Activated B cell treated with CpG ODN at 0.5 μM for 24 hours (primary cell): ENCODE measurements around the gene SEMA3F. TPM values are rescaled to one million over a fixed set of nuclear protein-coding genes. Genes with fewer than 3 reads are reported as not detected.

Source experiments
- ATAC-seq: fragments of 200-7000 bp; cut with Tn5 transposase; one replicate; pipeline ENCODE4 v1.10.0; 2021; ENCODE audit warnings: low read depth, mild to moderate bottlenecking, moderate library complexity
- CTCF ChIA-PET: fragments of 350-600 bp; sonication (Branson Sonifier 250); formaldehyde crosslinking; loops from one replicate; lab custom pipeline; 2021; ENCODE audit warnings: antibody characterized with exemption; lab: Charles Lee
- POLR2A ChIA-PET: fragments of 350-600 bp; sonication (Branson Sonifier 250); formaldehyde crosslinking; loops from one replicate; lab custom pipeline; 2021; ENCODE audit warnings: antibody characterized with exemption; lab: Charles Lee
- DNase-seq: peaks from one replicate; pipeline ENCODE4 v3.0.0; 2022
- H3K27ac Mint-ChIP-seq: one replicate; pipeline ENCODE4 v1.8.0; 2020; ENCODE audit warnings: mixed read lengths
- H3K27me3 Mint-ChIP-seq: one replicate; pipeline ENCODE4 v1.8.0; 2021; ENCODE audit warnings: mixed read lengths
- H3K36me3 Mint-ChIP-seq: one replicate; pipeline ENCODE4 v1.8.0; 2021; ENCODE audit warnings: low read depth, mixed read lengths
- H3K4me1 Mint-ChIP-seq: one replicate; pipeline ENCODE4 v1.8.0; 2021; ENCODE audit warnings: mixed read lengths
- H3K4me3 Mint-ChIP-seq: one replicate; pipeline ENCODE4 v1.8.0; 2020; ENCODE audit warnings: mild to moderate bottlenecking, mixed read lengths
- H3K9me3 Mint-ChIP-seq: one replicate; pipeline ENCODE4 v1.8.0; 2020; ENCODE audit warnings: mixed read lengths
- CTCF ChIP-seq: fragments of 200-600 bp; IDR thresholded peaks from one replicate; pipeline ENCODE4 v1.8.0; 2022; ENCODE audit warnings: antibody characterized with exemption, mild to moderate bottlenecking
- intact Hi-C: fragments of 100-400 bp; cut with micrococcal nuclease; formaldehyde crosslinking; loops from one replicate; pipeline ENCODE4 v1.15.1; 2024
- total RNA-seq: library from RNA; stranded (reverse); gene quantifications from 2 replicates; pipeline ENCODE4 v1.2.3, GENCODE V29; 2022

SEMA3F gene
- total RNA-seq = 0.34 TPM in 1 of 2 replicates, not detected in the other

GRCh38 chr3:50154840-50155490, at the start of gene SEMA3F:
Gene SEMA3F, plus strand, starts transcription at chr3:50155324. Its CDS starts 4,299 bp downstream, at chr3:50159623.
- DNase-seq = peak; percentile 63
- ATAC-seq = peak; percentile 92
- H3K27ac Mint-ChIP-seq = no peak within 1 kb of the TSS
- POLR2A ChIA-PET = no interaction called here
- CTCF ChIA-PET = no interaction called here
- peaks cover 34% of the 10 kb centered on the region for H3K27me3 Mint-ChIP-seq
- no peaks in the 10 kb centered on the region for H3K9me3 Mint-ChIP-seq
- H3K36me3 Mint-ChIP-seq = no peaks in the 10 kb centered on the region
- H3K4me3 Mint-ChIP-seq = peak within 1 kb of the TSS; percentile 79
- H3K4me1 Mint-ChIP-seq = peaks cover 13% of the 10 kb centered on the region
- no peak for TF ChIP-seq CTCF
- intact Hi-C loops = loop anchor here (1.0 to 2.0 kb wide), 4 partner anchors 34 to 299 kb away; partner anchors contain the start of gene TRAIP

GRCh38 chr3:50111757-50112156, 43.4 kb upstream of the SEMA3F start:
- peak; percentile 25 for ATAC-seq
- Mint-ChIP-seq H3K9me3 (no peaks in the 10 kb centered on the region), H3K4me3 (no peak overlapping the region), H3K27ac (no peak overlapping the region), H3K27me3 (no peaks in the 10 kb centered on the region), H3K4me1 (no peaks in the 10 kb centered on the region), H3K36me3 (peaks cover 92% of the 10 kb centered on the region)
- intact Hi-C loops = no loop called here
- ChIA-PET CTCF (no interaction called here), POLR2A (no interaction called here)
- no peak for DNase-seq
- TF ChIP-seq CTCF = no peak

GRCh38 chr3:50112462-50112861, 42.7 kb upstream of the SEMA3F start:
- intact Hi-C loops = no loop called here
- DNase-seq (no peak), ATAC-seq (no peak)
- ChIA-PET POLR2A (interaction anchor here (0.7 kb wide), 1 partner anchor 11 kb away, joined by 4 read pairs; no protein-coding TSS in a partner anchor), CTCF (no interaction called here)
- no peaks in the 10 kb centered on the region for H3K4me1 Mint-ChIP-seq
- H3K9me3 Mint-ChIP-seq = no peaks in the 10 kb centered on the region
- H3K27ac Mint-ChIP-seq = no peak overlapping the region
- no peak overlapping the region for H3K4me3 Mint-ChIP-seq
- no peaks in the 10 kb centered on the region for H3K27me3 Mint-ChIP-seq
- peaks cover 92% of the 10 kb centered on the region for H3K36me3 Mint-ChIP-seq
- no peak for TF ChIP-seq CTCF

GRCh38 chr3:50117120-50117519, 38.0 kb upstream of the SEMA3F start:
- H3K27me3 Mint-ChIP-seq = no peaks in the 10 kb centered on the region
- no peaks in the 10 kb centered on the region for H3K4me1 Mint-ChIP-seq
- intact Hi-C loops = no loop called here
- H3K4me3 Mint-ChIP-seq = no peak overlapping the region
- H3K36me3 Mint-ChIP-seq = peaks cover 80% of the 10 kb centered on the region
- ChIA-PET POLR2A (no interaction called here), CTCF (no interaction called here)
- no peak overlapping the region for H3K27ac Mint-ChIP-seq
- ATAC-seq (no peak), DNase-seq (no peak)
- H3K9me3 Mint-ChIP-seq = no peaks in the 10 kb centered on the region
- no peak for TF ChIP-seq CTCF

GRCh38 chr3:50118237-50118636, 36.9 kb upstream of the SEMA3F start:
- Mint-ChIP-seq H3K4me1 (no peaks in the 10 kb centered on the region), H3K36me3 (peaks cover 71% of the 10 kb centered on the region), H3K27ac (no peak overlapping the region), H3K9me3 (no peaks in the 10 kb centered on the region), H3K27me3 (no peaks in the 10 kb centered on the region), H3K4me3 (no peak overlapping the region)
- ChIA-PET CTCF (interaction anchor here (0.6 to 1.2 kb wide), 3 partner anchors 24 to 425 kb away, joined by 3 to 4 read pairs (median 4); no protein-coding TSS in a partner anchor), POLR2A (interaction anchor here (0.6 kb wide), 1 partner anchor 154 kb away, joined by 3 read pairs; no protein-coding TSS in a partner anchor)
- ATAC-seq (no peak), DNase-seq (no peak)
- TF ChIP-seq CTCF = no peak
- intact Hi-C loops = no loop called here
